Immature natural killer cell (primary cell): ENCODE results near the gene DAG1. TPM values are rescaled to one million over a fixed set of nuclear protein-coding genes. Genes with fewer than 3 reads are reported as not detected.

Source experiments
- DNase-seq, 3 donors: peaks; one replicate each; pipeline ENCODE4 v3.0.0; 2022; ENCODE audit warnings: mixed read lengths in 1 of 3
- H3K27ac Mint-ChIP-seq, 6 donors: one replicate each; pipeline ENCODE4 v1.8.0; 2020; ENCODE audit warnings: mixed read lengths in 6 of 6, mild to moderate bottlenecking in 5 of 6, inconsistent platforms in 4 of 6, moderate library complexity in 3 of 6
- H3K27me3 Mint-ChIP-seq, 3 donors: one replicate each; pipeline ENCODE4 v1.8.0; 2020 to 2021; ENCODE audit warnings: low read depth in 3 of 3, mild to moderate bottlenecking in 3 of 3, mixed read lengths in 3 of 3, moderate library complexity in 3 of 3, inconsistent platforms in 1 of 3
- H3K36me3 Mint-ChIP-seq, 3 donors: one replicate each; pipeline ENCODE4 v1.8.0; 2020; ENCODE audit warnings: mixed read lengths in 3 of 3, inconsistent platforms in 2 of 3, mild to moderate bottlenecking in 2 of 3
- H3K4me1 Mint-ChIP-seq, 2 donors: one replicate each; pipeline ENCODE4 v1.8.0; 2020; ENCODE audit warnings: inconsistent platforms in 2 of 2, mild to moderate bottlenecking in 2 of 2, mixed read lengths in 2 of 2, moderate library complexity in 1 of 2
- H3K4me3 Mint-ChIP-seq, 5 donors: one replicate each; pipeline ENCODE4 v1.8.0; 2020; ENCODE audit warnings: mild to moderate bottlenecking in 5 of 5, mixed read lengths in 5 of 5, inconsistent platforms in 3 of 5, moderate library complexity in 3 of 5
- H3K9me3 Mint-ChIP-seq, 6 donors: one replicate each; pipeline ENCODE4 v1.8.0; 2020; ENCODE audit warnings: mild to moderate bottlenecking in 6 of 6, mixed read lengths in 6 of 6, inconsistent platforms in 4 of 6, moderate library complexity in 3 of 6
- polyA plus RNA-seq, 3 donors: library from polyadenylated mRNA; unstranded; fragments of 300-500 nt; fragmentation: Illumina TruSeq; gene quantifications; one replicate each; pipeline ENCODE4 v1.2.3, GENCODE V29; 2021

Gene DAG1
- polyA plus RNA-seq, 3 donors from 2014 or later, result 3.2 to 6.0 (median 3.7) TPM

DNA sequence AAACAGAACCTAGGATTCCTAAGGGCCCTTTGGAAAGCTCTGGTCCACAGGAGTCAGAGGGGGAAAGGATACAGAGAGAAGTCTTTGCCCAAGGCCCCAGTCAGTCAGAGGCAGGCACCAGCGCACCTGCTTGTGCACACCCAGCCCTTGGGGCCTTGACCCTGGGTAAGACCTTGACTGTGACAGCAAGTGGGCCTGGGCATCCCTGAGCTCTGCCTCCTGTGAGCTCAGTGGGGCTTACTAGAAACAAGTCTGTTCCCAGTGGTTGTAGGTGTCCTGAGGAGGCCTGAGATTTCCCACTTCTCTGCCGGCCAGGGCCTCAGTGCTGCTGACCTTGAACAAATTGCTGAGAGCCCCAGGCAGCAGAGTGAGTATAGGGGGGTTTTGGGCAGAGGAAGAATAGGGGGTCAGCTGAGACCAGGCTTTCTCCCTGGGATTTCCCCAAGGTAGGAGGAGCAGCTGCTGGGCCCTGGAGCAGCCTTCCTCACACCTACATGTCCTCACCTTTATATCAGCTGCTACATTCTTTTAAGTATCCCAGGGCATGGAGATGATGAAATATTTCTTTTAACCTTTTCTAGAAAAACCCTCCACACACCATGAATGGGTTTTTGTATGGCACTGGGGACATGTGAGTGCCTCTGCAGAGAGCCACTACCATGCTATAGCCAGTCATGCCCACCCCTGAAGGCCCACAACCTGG lies 9.7 kb upstream of the DAG1 start:
- no peaks in the 10 kb centered on the region for H3K4me1 Mint-ChIP-seq
- H3K4me3 Mint-ChIP-seq, result no peak overlapping the region
- H3K36me3 Mint-ChIP-seq, result no peaks in the 10 kb centered on the region
- peaks cover 0 to 2% (median 0%) of the 10 kb centered on the region in 3 donors for H3K27me3 Mint-ChIP-seq
- no peaks in the 10 kb centered on the region for H3K9me3 Mint-ChIP-seq
- H3K27ac Mint-ChIP-seq, result no peak overlapping the region
- no peak for DNase-seq

DNA sequence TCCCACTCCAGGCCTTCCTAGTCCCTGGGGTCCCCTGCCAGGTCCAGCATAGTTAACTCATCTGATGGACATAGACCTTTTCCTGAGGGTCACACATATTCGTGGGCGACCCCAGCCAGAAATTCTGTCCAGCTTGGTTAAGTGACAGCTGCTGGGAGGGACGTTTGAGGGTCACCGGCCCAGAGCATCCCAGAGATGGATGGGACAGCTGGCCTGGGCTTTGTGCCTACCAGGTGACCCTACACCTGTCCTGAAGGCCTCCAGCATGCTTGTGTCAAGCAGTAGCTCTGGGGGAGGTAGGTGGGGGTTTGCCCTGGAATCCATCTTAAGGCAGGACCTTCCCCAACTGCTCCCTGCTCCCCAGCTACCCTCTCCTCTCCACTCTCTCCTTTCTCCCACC lies 9.1 kb upstream of the DAG1 start:
- Mint-ChIP-seq H3K36me3 (no peaks in the 10 kb centered on the region), H3K9me3 (no peaks in the 10 kb centered on the region), H3K27ac (no peak overlapping the region)

DNA sequence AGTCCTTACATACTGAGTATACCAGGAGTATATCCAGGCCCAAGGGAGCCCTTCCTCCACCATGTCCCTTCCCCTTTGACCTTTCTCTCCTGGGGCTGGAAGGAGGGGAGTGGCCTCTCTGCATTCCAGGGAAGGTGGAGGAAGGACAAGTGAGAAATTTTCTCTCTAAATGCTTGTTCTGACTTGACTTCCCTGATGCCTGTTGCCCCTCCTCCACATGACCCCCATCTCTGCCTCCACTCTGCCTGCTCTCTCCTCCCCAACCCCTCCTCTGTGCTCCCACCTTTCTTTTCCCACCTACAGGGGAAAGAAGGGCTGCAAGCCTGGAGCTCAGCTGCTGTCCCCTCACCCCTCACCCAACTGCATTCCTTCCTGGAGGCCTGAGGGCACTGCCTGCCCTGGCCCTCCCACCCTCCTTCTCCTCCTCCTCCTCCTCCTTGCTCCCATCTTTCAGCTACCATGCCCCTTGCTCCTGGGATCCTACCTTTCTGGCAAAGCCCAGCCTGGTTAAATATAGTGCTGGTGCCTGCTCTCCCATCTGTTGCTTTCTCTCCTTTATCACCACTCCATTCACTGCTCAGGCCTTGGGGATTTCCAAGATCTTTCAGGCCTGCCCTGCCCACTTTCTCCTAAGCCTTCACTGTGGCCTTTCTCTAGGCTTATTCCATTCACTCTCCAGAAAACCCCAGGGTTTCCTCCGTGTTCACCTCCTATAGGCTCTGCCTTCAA lies 8.5 kb upstream of the DAG1 start:
- no peak overlapping the region for H3K4me3 Mint-ChIP-seq
- H3K27me3 Mint-ChIP-seq, result peaks cover 0 to 2% (median 0%) of the 10 kb centered on the region in 3 donors
- no peak overlapping the region for H3K27ac Mint-ChIP-seq
- H3K36me3 Mint-ChIP-seq, result no peaks in the 10 kb centered on the region
- H3K9me3 Mint-ChIP-seq, result no peaks in the 10 kb centered on the region
- no peak for DNase-seq
- H3K4me1 Mint-ChIP-seq, result no peaks in the 10 kb centered on the region

More for the DNA sequence above, 9.1 kb upstream of the DAG1 start:
- Mint-ChIP-seq H3K27me3 (peaks cover 0 to 2% (median 0%) of the 10 kb centered on the region in 3 donors), H3K4me1 (no peaks in the 10 kb centered on the region), H3K4me3 (no peak overlapping the region)
- DNase-seq, result no peak

DNA sequence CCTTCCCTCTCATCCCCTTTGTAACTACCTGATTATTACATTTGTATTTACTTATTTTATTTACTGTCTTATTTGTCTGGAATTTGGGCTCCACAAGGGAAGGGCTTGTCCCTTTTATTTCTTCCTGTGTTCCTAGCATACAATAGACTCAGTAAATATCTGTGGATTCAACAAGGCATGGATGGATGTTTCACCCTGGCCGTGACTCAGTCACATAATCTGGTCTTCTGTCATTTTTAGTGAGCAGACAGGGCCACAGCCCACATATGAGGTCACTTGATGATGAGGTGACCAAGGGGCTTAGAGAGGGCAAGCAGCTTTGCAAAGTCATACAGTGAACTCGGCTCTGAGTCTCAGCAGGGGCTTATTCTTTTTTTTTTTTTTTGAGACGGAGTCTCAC lies 7.8 kb upstream of the DAG1 start:
- Mint-ChIP-seq H3K36me3 (no peaks in the 10 kb centered on the region), H3K27me3 (peaks cover 0 to 2% (median 0%) of the 10 kb centered on the region in 3 donors), H3K27ac (no peak overlapping the region), H3K4me1 (no peaks in the 10 kb centered on the region), H3K4me3 (no peak overlapping the region), H3K9me3 (no peaks in the 10 kb centered on the region)
- no peak for DNase-seq

DNA sequence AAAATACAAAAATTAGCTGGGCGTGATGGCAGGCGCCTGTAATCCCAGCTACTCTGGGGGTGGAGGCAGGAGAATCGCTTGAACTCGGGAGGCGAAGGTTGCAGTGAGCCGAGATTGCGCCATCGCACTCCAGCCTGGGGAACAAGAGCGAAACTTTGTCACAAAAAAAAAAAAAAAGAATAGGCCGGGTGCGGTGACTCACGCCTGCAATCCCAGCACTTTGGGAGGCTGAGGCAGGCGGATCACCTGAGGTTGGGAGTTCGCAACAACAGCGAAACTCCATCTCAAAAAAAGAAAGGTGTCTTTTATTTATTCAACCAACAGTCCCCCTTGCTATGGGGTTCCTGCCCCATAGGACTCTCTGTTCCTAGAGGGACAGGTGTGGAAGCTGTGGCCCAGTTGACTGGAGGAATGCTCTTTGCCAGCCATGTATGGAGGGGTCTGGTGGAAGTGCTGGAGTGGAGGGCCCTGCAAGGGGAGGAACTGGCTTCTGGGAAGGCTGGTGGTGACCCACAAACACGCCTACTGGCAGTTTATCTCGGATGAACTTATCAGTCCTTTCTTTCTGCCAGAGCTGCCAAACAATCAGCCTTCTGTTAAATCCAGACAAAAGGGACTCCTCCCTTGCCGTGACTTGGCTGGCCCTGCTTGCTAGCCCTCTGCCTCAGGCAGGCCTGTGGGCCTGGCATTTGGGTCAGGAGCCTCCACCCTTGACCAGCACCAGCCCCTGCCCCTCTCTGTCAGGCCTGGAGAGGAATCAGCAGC lies 4.6 kb upstream of the DAG1 start:
- Mint-ChIP-seq H3K4me3 (no peak overlapping the region), H3K9me3 (no peaks in the 10 kb centered on the region), H3K4me1 (peaks cover 6 to 7% of the 10 kb centered on the region in 2 donors), H3K27ac (no peak overlapping the region), H3K36me3 (no peaks in the 10 kb centered on the region), H3K27me3 (peaks cover 0 to 1% (median 1%) of the 10 kb centered on the region in 3 donors)
- no peak for DNase-seq

DNA sequence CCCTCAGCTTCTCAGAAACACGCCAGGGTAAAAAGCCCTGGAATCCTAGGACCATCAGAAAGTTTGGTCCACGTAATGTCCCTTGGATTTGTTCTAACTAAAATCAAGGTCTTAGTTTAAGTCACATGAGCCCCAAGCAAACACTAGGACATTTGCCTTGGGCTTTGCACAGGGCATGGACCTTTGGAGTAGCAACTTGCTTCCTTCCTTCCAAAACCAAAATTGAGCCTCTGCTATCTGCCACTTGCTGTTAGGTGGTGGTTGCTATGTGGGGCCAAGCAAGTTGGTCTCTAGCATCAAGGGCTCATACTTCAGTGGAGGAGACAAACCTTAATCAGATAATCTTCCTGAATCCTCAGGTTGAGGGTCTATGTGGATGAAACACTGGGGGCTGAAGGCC lies 4.0 kb upstream of the DAG1 start:
- DNase-seq, result no peak
- Mint-ChIP-seq H3K36me3 (no peaks in the 10 kb centered on the region), H3K4me1 (peaks cover 11% of the 10 kb centered on the region in 2 donors), H3K4me3 (no peak overlapping the region), H3K27ac (no peak overlapping the region), H3K27me3 (peaks cover 0 to 1% (median 1%) of the 10 kb centered on the region in 3 donors), H3K9me3 (no peaks in the 10 kb centered on the region)

DNA sequence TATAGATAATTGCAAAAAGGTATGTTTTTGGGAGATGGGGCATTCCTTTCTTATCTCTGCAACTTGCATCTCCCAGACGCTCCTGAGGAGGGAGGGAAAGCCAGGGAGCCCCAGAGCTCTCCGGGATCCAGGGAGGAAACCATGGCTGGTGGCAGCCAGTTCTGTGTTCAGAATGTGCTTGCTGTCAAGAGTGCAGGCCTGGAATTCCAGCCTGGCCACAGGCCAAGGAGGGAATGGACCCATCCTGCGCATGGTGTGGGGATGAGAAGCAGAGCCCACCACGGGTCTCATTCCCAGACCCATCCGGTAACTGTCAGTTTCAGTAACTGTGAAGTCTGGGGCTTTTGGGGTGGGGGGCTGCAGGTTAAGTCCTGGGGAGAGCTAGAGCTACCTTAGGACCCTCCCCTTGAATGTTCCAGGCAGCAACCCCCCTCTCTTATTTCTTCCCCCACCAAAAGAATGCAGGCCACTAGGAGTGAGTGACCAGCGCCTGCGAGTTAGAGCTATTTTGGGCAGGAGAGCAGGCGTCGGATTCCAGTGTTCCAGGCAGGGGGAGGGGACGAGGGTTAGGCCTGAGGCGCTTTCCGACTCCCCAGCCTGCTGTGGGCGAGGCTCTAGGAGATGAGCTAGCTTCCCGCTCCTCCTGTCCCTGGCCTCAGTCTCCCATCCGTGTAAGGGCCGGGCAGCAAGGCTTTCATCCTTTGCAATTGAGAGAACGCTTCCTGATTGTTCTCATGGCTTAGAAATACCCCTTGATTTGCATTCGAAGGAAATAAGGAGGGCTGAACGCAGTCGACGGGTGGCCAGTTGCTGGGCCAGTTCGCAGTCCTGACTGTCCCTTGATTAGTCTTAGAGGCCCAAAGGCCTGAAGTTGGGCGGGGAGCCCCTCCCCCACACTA lies 781 bp upstream of the DAG1 start:
- peaks cover 23% of the 10 kb centered on the region in 2 donors for H3K4me1 Mint-ChIP-seq
- H3K27ac Mint-ChIP-seq, result peak overlapping the region; percentile 67 to 91 (median 88)
- no peak for DNase-seq
- peaks cover 0 to 5% (median 0%) of the 10 kb centered on the region in 3 donors for H3K36me3 Mint-ChIP-seq
- no peaks in the 10 kb centered on the region for H3K9me3 Mint-ChIP-seq
- H3K27me3 Mint-ChIP-seq, result peaks cover 0 to 3% (median 1%) of the 10 kb centered on the region in 3 donors
- H3K4me3 Mint-ChIP-seq, result peak overlapping the region; percentile 88 to 91 (median 90)

DNA sequence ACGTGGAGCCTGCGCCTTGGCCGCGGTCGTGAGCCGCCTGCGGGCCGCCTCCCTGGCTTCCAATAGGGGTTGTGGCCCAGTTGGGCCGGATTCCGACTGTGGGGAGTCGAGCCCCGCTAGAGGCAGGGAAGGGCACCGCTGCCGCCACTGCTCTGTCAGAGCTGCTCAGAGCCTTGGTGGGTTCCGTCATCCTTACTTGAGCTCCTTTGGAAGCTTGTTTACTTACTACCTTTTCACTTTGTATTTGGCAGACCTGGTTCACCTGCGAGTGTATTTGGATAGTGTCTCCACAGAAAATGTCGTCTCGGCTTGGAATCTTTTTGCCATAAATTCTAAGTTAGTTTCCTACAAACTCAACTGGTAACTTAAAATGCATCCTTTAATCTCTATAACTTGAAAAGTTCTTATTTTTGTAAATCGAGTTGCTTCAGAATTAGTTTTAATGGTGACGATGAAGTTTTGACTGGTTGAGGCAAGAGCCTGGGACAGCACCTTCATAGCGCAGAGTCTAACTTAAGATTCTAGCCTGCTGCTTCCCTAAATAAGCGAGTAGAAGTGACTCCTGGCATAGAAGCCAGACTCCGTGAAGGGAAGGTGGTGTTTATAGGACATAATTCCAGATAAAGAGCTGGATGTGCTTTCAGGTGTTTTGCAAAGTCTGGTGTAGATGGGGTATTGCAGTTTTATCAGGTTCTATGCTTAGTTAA lies 800 bp downstream of the DAG1 start:
- Mint-ChIP-seq H3K4me1 (peaks cover 29 to 30% of the 10 kb centered on the region in 2 donors), H3K27me3 (peaks cover 0 to 3% (median 1%) of the 10 kb centered on the region in 3 donors), H3K4me3 (peak overlapping the region; percentile 87 to 91 (median 90)), H3K36me3 (peaks cover 0 to 5% (median 0%) of the 10 kb centered on the region in 3 donors), H3K9me3 (no peaks in the 10 kb centered on the region), H3K27ac (peak overlapping the region; percentile 87 to 96 (median 93))
- DNase-seq, result no peak

DNA sequence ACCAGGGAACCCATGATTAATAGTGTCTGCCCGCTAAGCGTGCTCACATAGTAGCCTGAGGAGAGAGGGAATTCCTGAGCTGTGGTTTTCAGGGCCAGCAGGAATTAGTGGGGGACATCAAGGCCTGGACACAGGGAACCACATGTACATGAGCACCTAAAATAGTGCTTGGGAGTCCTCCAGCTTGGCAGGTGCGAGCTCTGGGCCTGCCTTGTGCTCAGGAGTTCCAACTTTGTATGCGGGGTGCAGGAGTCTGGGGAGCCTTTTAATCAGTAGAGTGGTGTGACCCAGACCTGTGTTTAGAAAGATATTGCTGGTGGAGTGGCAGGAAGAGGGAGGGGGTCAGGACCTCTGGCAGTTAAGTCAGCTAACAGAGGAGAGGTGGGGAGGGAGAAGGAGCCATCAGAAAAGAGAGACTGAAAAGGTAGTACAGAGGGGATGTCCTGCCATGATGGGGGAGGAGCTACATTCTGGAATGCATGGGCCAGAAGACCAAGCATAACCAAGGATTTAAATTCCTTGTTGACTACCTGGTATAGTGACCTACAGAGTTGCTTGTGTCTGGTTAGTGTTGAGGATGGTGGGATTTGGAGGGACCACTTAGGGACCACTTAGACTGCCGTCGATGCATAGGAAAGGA lies 1.9 kb downstream of the DAG1 start:
- peaks cover 0 to 5% (median 3%) of the 10 kb centered on the region in 3 donors for H3K36me3 Mint-ChIP-seq
- H3K27me3 Mint-ChIP-seq, result peaks cover 1 to 5% (median 2%) of the 10 kb centered on the region in 3 donors
- peaks cover 39 to 41% of the 10 kb centered on the region in 2 donors for H3K4me1 Mint-ChIP-seq
- H3K9me3 Mint-ChIP-seq, result no peaks in the 10 kb centered on the region
- no peak for DNase-seq
- H3K27ac Mint-ChIP-seq, result peak overlapping the region in 3 of 6 donors; percentile 58 to 93 (median 87)
- H3K4me3 Mint-ChIP-seq, result peak overlapping the region in 4 of 5 donors; percentile 30 to 91 (median 88)

DNA sequence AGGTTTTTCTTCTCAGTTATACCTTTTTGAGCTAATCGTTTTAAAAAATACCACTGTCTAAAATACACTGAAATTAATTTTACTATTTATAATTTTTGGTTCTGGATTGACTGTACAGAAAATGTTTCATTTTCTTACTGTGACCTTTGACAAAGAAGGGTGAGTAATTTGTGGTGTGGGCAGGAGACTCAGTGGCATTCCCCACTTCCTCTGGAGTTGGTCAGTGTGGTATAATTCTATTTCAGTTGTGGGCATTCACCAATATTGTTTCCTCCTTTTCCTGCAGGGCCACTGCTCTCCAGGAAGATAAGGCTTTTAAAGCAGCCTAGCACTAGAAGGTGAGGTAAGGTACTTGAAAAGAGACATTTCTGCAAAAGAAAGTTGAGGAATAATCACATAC lies 6.5 kb downstream of the DAG1 start:
- Mint-ChIP-seq H3K36me3 (peaks cover 3 to 12% (median 8%) of the 10 kb centered on the region in 3 donors), H3K27ac (peak overlapping the region in 4 of 6 donors; percentile 55 to 72 (median 61)), H3K4me3 (peak overlapping the region; percentile 54 to 81 (median 68)), H3K9me3 (no peaks in the 10 kb centered on the region), H3K27me3 (peaks cover 0 to 6% (median 2%) of the 10 kb centered on the region in 3 donors), H3K4me1 (peaks cover 29 to 31% of the 10 kb centered on the region in 2 donors)
- peak; percentile 49 to 61 (median 59) for DNase-seq

DNA sequence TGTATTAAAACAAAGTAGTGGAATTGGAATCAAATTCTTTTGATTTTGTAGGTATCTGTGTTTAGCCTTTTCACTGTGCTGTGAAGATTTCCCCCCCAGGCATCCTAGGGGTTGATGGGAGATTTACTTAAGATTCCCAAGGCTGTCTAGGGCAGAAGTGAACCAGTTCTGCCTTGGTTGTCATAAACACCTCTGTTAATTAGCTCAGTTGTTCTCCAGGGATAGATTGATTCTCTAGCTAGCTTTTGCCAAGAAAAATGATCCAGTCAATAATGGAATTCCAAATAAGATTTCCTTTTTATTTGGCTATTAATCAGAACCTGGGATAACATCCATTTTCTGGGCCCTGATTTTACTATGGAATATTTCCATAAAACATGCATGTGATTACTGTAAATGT lies 12.7 kb downstream of the DAG1 start:
- H3K27ac Mint-ChIP-seq, result no peak overlapping the region
- H3K4me1 Mint-ChIP-seq, result peaks cover 0 to 4% of the 10 kb centered on the region in 2 donors
- H3K27me3 Mint-ChIP-seq, result peaks cover 0 to 3% (median 0%) of the 10 kb centered on the region in 3 donors

DNA sequence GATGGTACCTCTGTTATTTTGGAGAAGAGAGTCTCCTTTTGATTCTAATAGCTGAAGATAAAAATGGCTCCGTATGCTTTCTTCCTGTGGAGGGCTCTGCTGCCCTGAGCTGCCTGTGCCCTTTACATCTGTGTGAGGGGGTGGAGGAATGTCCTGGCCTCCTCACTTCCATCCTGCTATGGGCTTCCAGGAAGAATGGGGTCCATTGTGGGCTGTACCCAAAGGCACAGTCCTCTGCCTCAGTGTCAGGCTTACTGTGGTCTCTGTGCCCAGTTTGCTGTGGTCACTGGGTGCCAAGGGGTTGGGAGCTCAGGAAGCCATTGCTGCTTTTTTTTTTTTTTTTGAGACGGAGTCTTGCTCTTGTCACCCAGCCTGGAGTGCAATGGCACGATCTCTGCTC lies 14.4 kb downstream of the DAG1 start:
- DNase-seq, result no peak
- H3K27me3 Mint-ChIP-seq, result no peaks in the 10 kb centered on the region
- H3K36me3 Mint-ChIP-seq, result peaks cover 3 to 8% (median 4%) of the 10 kb centered on the region in 3 donors
- H3K9me3 Mint-ChIP-seq, result no peaks in the 10 kb centered on the region
- H3K4me3 Mint-ChIP-seq, result no peak overlapping the region
- H3K27ac Mint-ChIP-seq, result no peak overlapping the region
- peaks cover 0 to 4% of the 10 kb centered on the region in 2 donors for H3K4me1 Mint-ChIP-seq

More for the DNA sequence above, 12.7 kb downstream of the DAG1 start:
- Mint-ChIP-seq H3K36me3 (peaks cover 0 to 3% (median 3%) of the 10 kb centered on the region in 3 donors), H3K9me3 (no peaks in the 10 kb centered on the region), H3K4me3 (no peak overlapping the region)
- no peak for DNase-seq
